SJCRH30 (cell line): Measurements from ENCODE around the gene TNFAIP3. TPM values are rescaled to one million over a fixed set of nuclear protein-coding genes. Genes with fewer than 3 reads are reported as not detected.

Experiments
- DNase-seq, 2 experiments: peaks; one replicate each; pipeline ENCODE4 v3.0.0-alpha.2; 2015 to 2020
- H3K27ac ChIP-seq: fragments of 250-450 bp; sonication (Bioruptor Pico); 2 replicates; pipeline ENCODE4 v1.5.1; 2020; ENCODE audit warnings: mild to moderate bottlenecking, moderate library complexity
- H3K27me3 ChIP-seq: fragments of 250-450 bp; sonication (Bioruptor Pico); 2 replicates; pipeline ENCODE4 v1.5.1; 2020; ENCODE audit warnings: mild to moderate bottlenecking, moderate library complexity
- H3K36me3 ChIP-seq: fragments of 250-450 bp; sonication (Bioruptor Pico); 2 replicates; pipeline ENCODE4 v1.5.1; 2020; ENCODE audit warnings: mild to moderate bottlenecking, moderate library complexity
- H3K4me1 ChIP-seq: fragments of 250-450 bp; sonication (Bioruptor Pico); 2 replicates; pipeline ENCODE4 v1.5.1; 2020; ENCODE audit warnings: mild to moderate bottlenecking, moderate library complexity
- H3K4me3 ChIP-seq: fragments of 250-450 bp; sonication (Bioruptor Pico); 2 replicates; pipeline ENCODE4 v1.5.1; 2020; ENCODE audit warnings: mild to moderate bottlenecking, moderate library complexity
- H3K9me3 ChIP-seq: fragments of 250-450 bp; sonication (Bioruptor Pico); replicated peaks from 2 replicates; pipeline ENCODE4 v1.5.1; 2020; ENCODE audit warnings: mild to moderate bottlenecking, moderate library complexity
- total RNA-seq: library from RNA; depleted of rRNA; stranded (reverse); fragments of >200 nt; shearing (Covaris generic); gene quantifications from 2 replicates; pipeline ENCODE4 v1.2.3, GENCODE V29; 2014

Gene TNFAIP3
- total RNA-seq, 1 experiment from 2014 or later, result 39.9 TPM

DNA sequence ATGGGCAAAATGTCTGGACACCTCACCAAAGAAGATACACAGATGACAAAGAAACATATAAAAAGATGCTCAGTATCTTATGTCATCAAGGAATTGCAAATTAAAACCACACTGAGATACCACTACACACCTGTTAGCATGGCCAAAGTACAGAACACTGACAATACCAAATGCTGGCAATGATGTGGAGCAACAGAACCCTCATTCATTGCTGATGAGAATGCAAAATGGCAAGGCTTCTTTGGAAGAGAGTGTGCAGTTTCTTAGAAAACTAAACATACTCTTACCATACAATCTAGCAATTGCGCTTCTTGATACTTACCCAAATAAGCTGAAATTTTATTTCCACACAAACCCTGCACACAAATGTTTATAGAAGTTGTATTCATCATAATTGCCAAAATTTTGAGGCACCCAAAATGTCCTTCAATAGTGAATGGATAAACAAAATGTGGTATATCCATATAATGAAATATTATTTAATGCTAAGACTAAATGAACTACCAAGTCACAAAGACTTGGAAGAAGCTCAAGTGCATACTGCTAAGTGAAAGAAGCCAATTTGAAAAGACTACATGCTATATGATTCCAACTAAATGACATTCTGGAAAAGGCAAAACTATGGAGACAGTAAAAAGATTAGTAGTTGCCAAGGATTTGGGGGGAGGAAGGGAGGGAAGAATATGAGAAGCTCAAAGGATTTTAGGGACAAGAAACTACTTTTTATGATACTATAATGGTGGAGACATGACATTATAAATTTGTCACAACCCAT is 50.7 kb downstream of the TNFAIP3 start:
- DNase-seq, result no peak
- no peak overlapping the region for H3K4me3 ChIP-seq
- no peak overlapping the region for H3K27ac ChIP-seq
- H3K27me3 ChIP-seq, result no peaks in the 10 kb centered on the region
- peaks cover 3% of the 10 kb centered on the region; the same call in 1 of the 2 replicates for H3K4me1 ChIP-seq
- H3K36me3 ChIP-seq, result no peaks in the 10 kb centered on the region
- peaks cover 12% of the 10 kb centered on the region; the same call in 1 of the 2 replicates for H3K9me3 ChIP-seq

DNA sequence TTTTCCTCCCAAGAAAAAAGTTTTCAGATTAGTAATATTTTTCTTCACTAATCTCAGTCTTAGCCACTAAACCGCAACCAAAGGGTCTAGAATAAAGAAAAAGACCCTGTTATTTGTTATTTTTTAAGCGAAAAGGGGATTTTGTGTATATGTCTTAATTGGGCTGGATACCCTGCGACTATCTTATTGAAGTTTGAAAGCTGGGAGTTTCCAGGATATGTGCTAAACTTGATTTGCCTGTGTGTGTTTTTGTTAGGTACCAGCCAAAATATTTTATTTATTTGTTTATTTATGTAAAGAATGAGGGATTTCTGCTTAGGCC is 52.4 kb downstream of the TNFAIP3 start:
- Histone ChIP-seq H3K27ac (no peak overlapping the region), H3K9me3 (no peaks in the 10 kb centered on the region), H3K36me3 (no peaks in the 10 kb centered on the region), H3K27me3 (no peaks in the 10 kb centered on the region), H3K4me3 (no peak overlapping the region), H3K4me1 (peaks cover 3% of the 10 kb centered on the region; the same call in 1 of the 2 replicates)
- DNase-seq, result no peak

DNA sequence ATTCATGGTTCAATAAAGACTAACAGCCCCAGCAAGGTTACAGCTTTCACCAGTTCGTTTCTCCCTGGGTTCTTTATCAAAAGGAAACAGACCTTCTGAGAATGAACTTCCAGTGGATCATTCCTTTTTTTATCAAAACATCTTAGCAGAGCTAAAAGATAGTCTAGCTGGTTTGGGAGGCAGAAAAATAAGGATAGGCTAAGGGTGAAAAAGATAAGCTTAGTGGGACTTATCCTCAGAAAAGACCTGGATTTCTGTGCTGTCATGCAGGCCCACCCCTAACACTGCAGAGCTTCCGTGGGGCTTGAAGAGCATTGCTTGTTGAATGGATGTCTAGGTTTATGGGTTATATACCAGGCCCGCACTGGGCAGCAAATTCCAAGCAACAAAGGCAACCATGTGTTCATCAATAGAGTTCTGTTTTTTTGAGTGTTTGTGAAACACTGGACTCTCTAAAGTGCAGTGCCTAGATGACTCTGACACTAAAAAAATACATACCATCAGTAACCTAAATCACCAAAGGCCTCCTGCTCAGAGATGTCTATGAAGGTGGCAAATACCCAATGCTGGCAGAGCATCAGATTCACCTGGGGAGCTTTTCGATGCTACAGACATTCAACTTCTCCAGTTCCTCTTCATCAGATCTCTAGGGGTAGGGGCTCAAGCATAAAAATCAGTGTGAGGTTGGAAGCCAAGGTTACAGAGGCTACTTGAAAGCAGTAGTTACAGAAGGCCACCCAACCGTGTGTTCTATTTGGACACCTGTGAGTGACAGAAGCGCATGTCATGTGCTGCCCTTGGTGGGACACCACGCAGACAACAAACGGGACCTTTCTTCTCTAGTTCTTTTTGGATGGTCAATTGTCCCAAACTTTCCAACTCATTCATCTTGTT is 53.0 kb downstream of the TNFAIP3 start:
- H3K4me3 ChIP-seq, result no peak overlapping the region
- H3K27ac ChIP-seq, result no peak overlapping the region
- no peaks in the 10 kb centered on the region for H3K9me3 ChIP-seq
- H3K4me1 ChIP-seq, result peaks cover 3% of the 10 kb centered on the region; the same call in 1 of the 2 replicates
- no peak for DNase-seq
- no peaks in the 10 kb centered on the region for H3K36me3 ChIP-seq
- H3K27me3 ChIP-seq, result no peaks in the 10 kb centered on the region

DNA sequence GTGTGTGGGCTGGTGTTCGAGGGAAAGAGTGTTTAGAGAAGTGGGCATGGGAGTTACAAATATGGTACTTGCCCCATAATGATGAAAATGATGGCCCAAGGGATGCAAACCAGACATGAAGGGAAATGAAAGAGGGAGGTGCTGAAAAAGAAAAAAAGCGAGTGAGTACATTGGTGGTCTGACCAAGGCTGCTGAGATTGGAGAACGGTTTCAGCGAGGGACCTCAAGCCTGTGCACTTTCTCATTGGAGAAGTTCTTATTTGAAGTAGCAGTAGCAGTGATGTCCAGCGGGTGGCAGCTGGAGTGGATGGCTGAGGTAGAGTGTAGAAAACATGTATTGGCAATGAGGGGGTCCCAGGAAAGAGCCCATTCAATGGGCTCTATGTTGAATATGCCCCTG is 54.8 kb downstream of the TNFAIP3 start:
- Histone ChIP-seq H3K4me3 (no peak overlapping the region), H3K27ac (no peak overlapping the region), H3K27me3 (no peaks in the 10 kb centered on the region), H3K9me3 (no peaks in the 10 kb centered on the region), H3K36me3 (no peaks in the 10 kb centered on the region), H3K4me1 (peaks cover 13% of the 10 kb centered on the region)
- DNase-seq, result no peak

DNA sequence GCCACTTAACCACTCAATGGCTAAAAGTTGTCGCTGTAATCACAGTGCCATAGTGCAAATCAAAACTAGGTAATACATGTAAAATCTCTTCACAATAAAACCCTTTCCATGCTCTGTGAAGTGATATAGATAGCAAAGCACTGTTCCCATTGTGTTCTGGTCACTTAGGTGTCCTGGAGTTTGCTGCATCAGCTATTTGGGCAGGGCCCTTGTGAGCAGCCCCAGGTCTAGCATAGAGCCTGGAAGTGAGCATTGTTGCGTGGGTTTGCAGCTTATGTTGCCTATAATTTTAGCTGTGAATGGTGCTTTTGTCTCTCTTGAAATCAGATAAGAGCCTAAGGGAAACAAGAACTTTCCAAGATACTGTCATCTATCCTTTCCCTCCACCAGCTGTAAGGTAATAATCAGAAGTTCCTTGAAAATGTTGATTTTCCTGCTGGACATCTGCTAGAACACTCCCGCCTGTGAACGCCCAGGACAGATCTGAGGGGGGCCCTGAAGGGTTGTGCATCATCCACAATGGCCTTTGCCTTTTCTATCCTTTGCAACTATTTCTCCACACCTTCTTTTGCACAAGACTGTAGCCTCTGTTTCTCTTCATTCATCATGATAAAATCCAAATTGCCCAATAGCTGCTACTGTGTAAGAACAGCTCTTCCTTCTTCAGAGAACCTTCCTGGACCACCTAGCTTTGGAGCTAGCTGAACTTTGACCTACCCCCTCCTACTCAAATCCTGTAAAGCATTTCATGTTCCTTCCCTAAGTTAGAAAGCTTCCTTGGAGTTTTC is 57.0 kb downstream of the TNFAIP3 start:
- peak in 1 of 2 experiments; percentile 27 for DNase-seq
- H3K4me1 ChIP-seq, result peaks cover 30% of the 10 kb centered on the region
- H3K27ac ChIP-seq, result no peak overlapping the region
- H3K9me3 ChIP-seq, result no peaks in the 10 kb centered on the region
- no peaks in the 10 kb centered on the region for H3K27me3 ChIP-seq
- no peaks in the 10 kb centered on the region for H3K36me3 ChIP-seq
- H3K4me3 ChIP-seq, result no peak overlapping the region

DNA sequence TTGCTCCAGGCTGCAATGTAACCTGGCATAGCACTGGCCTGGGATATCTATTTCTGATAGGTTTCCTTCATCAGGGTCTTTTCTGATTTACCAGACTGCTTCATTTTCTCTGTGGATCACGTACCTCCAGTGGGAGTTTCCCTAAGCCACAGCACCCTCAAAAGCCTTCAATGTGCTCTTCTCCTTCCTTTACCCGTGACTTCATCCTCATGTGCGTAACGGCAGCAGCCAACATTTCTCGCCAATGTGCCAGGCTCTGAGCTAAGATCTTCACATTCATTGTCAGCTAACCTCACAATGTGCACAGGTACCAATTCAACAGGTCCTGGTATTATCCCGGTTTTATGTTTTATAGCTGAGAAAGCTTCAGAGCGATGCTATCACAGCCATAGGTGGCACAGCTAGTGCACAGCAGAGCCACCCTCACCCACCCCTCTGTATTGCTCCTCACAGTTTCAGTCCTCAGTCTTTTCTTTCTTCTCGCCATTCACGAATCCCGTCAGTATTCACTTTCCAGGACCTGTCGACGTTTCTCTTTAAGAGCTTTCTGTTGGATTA is 58.2 kb downstream of the TNFAIP3 start:
- H3K36me3 ChIP-seq, result no peaks in the 10 kb centered on the region
- H3K4me1 ChIP-seq, result peaks cover 30% of the 10 kb centered on the region
- H3K9me3 ChIP-seq, result no peaks in the 10 kb centered on the region
- DNase-seq, result no peak
- no peak overlapping the region for H3K4me3 ChIP-seq
- no peak overlapping the region for H3K27ac ChIP-seq
- H3K27me3 ChIP-seq, result no peaks in the 10 kb centered on the region

DNA sequence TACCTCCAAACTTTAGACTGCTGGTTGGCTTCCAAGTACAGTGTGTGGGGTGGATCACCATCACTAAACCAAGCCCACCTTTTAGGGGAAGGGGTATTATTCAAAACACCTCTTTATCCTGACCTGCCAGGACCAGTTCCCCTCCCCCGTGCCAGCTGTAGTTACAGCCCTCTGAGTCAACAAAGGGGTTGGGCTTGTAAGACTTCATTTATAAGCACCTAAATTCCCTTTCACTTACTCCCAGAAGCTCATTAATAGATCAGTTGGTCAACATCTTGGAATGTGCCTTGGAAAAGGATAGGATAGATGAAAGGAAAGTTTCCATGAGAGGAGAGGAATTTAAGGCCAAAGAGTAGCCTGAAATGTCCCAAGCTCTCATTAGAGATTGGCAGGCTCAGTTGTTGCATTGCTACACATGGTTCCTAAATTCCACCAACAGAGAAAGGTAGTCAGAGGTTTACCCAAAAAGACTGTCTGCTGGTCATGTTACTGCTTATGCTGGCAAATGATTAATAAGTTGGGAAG is 59.2 kb downstream of the TNFAIP3 start:
- peak in 1 of 2 experiments; percentile 23 for DNase-seq
- Histone ChIP-seq H3K27ac (no peak overlapping the region; the same call in 1 of the 2 replicates), H3K27me3 (no peaks in the 10 kb centered on the region), H3K36me3 (no peaks in the 10 kb centered on the region), H3K9me3 (no peaks in the 10 kb centered on the region), H3K4me1 (peaks cover 27% of the 10 kb centered on the region), H3K4me3 (no peak overlapping the region)

DNA sequence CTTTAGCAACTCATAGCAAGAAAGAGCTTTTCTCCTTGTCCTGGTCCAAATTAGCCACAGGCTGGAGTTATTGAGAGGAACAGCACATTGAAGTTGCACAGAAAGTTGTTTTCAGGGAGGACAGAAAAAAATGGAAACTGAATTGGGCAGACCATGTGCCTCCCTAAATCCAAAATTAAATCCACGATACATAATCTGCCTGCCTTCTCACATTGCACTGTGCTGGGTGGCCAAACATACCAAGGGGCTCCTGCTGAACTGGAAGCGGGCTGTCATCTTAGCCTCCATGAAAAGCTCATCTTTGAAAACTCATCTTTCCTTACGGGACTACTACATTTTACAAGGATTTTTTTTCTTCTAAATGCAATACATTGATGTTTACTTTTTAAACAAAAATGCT is 59.9 kb downstream of the TNFAIP3 start:
- peaks cover 27% of the 10 kb centered on the region for H3K4me1 ChIP-seq
- no peak overlapping the region for H3K4me3 ChIP-seq
- no peak overlapping the region; the same call in 1 of the 2 replicates for H3K27ac ChIP-seq
- DNase-seq, result peak; percentile 28 to 56
- H3K36me3 ChIP-seq, result no peaks in the 10 kb centered on the region
- no peaks in the 10 kb centered on the region for H3K27me3 ChIP-seq
- H3K9me3 ChIP-seq, result no peaks in the 10 kb centered on the region

DNA sequence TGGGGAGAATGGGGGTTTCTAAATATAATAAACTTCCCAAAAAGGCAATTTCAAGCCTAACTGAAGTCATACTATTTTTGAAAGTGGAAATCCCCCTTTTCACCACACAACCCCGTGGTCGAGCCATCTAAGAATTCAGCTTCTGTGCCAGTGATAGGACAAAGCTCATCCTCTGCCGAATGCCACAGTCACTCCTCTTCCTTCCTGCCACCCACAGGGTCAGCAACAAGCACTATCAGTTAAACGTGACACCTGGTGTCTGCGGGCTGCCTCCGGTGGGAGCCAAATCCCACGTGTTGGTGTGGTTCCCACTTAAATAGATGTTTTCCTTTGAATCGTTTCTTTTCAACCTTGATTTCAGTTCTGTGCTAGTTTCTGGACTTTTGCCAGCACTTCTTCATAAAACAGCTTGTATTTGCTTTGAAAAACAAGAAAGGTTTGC is 60.7 kb downstream of the TNFAIP3 start:
- no peak overlapping the region; the same call in 1 of the 2 replicates for H3K27ac ChIP-seq
- H3K27me3 ChIP-seq, result no peaks in the 10 kb centered on the region
- no peaks in the 10 kb centered on the region for H3K9me3 ChIP-seq
- H3K36me3 ChIP-seq, result no peaks in the 10 kb centered on the region
- H3K4me3 ChIP-seq, result no peak overlapping the region
- peaks cover 27% of the 10 kb centered on the region for H3K4me1 ChIP-seq
- DNase-seq, result peak; percentile 50 to 62

DNA sequence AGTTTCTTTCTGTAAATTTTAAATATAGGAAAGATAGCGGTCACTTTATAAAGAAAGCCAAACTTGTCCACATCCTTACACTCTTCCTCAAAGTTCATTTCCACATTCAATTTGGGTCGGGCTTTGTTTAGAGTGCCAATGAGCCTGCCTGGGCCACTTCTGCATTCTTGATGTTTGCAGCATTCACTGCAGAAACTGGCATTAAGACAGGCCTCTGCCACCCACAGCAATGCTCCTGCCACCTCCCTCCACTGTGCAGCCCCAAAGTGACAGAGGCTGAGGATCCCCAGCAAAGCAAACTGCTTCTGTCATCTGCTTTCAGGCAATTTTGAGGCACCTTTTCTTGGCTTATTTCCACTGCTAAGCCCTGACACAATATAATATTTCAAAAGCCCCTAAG is 61.2 kb downstream of the TNFAIP3 start:
- no peaks in the 10 kb centered on the region for H3K9me3 ChIP-seq
- H3K27ac ChIP-seq, result no peak overlapping the region
- no peak overlapping the region for H3K4me3 ChIP-seq
- H3K36me3 ChIP-seq, result no peaks in the 10 kb centered on the region
- peaks cover 27% of the 10 kb centered on the region for H3K4me1 ChIP-seq
- no peaks in the 10 kb centered on the region for H3K27me3 ChIP-seq
- peak in 1 of 2 experiments; percentile 22 for DNase-seq

DNA sequence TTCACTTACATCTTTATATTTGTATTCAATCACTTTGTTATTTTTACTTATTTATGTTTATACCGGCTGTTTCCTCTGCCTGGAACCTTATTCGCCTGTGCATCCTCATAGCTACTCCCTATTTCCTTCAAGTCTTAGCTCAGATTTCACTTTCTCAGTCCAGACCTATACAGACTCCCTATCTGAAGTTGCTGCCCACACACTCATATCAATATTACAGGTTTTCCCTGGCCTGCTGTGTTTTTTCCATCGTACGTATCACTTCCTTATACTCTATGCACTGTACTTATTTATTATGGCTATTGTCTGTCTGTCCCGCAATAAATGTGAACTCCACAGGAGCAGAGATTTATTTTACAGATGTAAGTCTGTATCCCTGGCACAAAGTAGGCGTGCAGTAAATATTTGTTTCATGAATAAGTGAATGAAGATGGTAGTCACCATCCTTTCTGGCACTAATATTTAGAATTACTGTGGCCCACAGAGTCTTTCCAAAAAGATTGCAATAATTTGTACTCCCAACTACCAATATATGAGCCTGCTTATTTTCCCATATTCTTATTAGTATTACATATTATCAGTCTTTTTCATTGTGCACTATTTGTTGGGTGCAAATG is 64.9 kb downstream of the TNFAIP3 start:
- no peak for DNase-seq
- H3K36me3 ChIP-seq, result no peaks in the 10 kb centered on the region
- H3K27ac ChIP-seq, result no peak overlapping the region
- H3K4me3 ChIP-seq, result no peak overlapping the region
- H3K27me3 ChIP-seq, result no peaks in the 10 kb centered on the region
- peaks cover 16% of the 10 kb centered on the region for H3K4me1 ChIP-seq
- H3K9me3 ChIP-seq, result 0 out of 2 replicates have a peak, but pooled peaks cover under 1% of the 10 kb centered on the region
